MM.1S (cell line): ENCODE measurements around the gene POLL.

Experiments
- DNase-seq: peaks from one replicate; pipeline ENCODE4 v3.0.0-alpha.2; 2015
- H2AFZ ChIP-seq: fragments of 300-600 bp; sonication (generic); 2 replicates; pipeline ENCODE4 v1.6.0; 2016; ENCODE audit warnings: antibody characterized with exemption, low read length
- H3F3A ChIP-seq: fragments of 300-600 bp; sonication (generic); 2 replicates; pipeline ENCODE4 v1.6.1; 2016; ENCODE audit warnings: mild to moderate bottlenecking, antibody characterized with exemption, low read length, moderate library complexity, mixed read lengths; ENCODE audit not compliant: insufficient read depth
- H3K27ac ChIP-seq: fragments of 300-600 bp; sonication (generic); 2 replicates; pipeline ENCODE4 v1.5.1; 2016; ENCODE audit warnings: mild to moderate bottlenecking, low read length
- H3K27me3 ChIP-seq: fragments of 300-600 bp; sonication (generic); replicated peaks from 2 replicates; pipeline ENCODE4 v1.6.0; 2016; ENCODE audit warnings: low read length; ENCODE audit not compliant: insufficient read depth
- H3K36me3 ChIP-seq: fragments of 300-600 bp; sonication (generic); replicated peaks from 2 replicates; pipeline ENCODE4 v1.6.1; 2016; ENCODE audit warnings: mild to moderate bottlenecking, low read length, mixed read lengths; ENCODE audit not compliant: insufficient read depth
- H3K4me1 ChIP-seq: fragments of 300-600 bp; sonication (generic); 2 replicates; pipeline ENCODE4 v1.6.1; 2016; ENCODE audit warnings: low read length, mixed read lengths
- H3K4me2 ChIP-seq: fragments of 300-600 bp; sonication (generic); 2 replicates; pipeline ENCODE4 v1.6.0; 2016; ENCODE audit warnings: low read depth, low read length
- H3K4me3 ChIP-seq: fragments of 300-600 bp; sonication (generic); 2 replicates; pipeline ENCODE4 v1.5.1; 2016; ENCODE audit warnings: low read length, mixed read lengths
- H3K79me2 ChIP-seq: fragments of 300-600 bp; sonication (generic); 2 replicates; pipeline ENCODE4 v1.6.1; 2016; ENCODE audit warnings: mixed run types, low read length, mixed read lengths
- H3K9ac ChIP-seq: fragments of 300-600 bp; sonication (generic); 2 replicates; pipeline ENCODE4 v1.6.1; 2016; ENCODE audit warnings: low read length, mixed read lengths
- H3K9me2 ChIP-seq: fragments of 300-600 bp; sonication (generic); replicated peaks from 2 replicates; pipeline ENCODE4 v1.6.1; 2016; ENCODE audit warnings: mild to moderate bottlenecking, low read length, mixed read lengths; ENCODE audit not compliant: insufficient read depth
- H3K9me3 ChIP-seq: fragments of 300-600 bp; sonication (generic); replicated peaks from 2 replicates; pipeline ENCODE4 v1.6.1; 2016; ENCODE audit warnings: mild to moderate bottlenecking, low read length, mixed read lengths; ENCODE audit not compliant: insufficient read depth
- H4K20me1 ChIP-seq: fragments of 300-600 bp; sonication (generic); 2 replicates; pipeline ENCODE4 v1.6.1; 2016; ENCODE audit warnings: mild to moderate bottlenecking, low read length, moderate library complexity, mixed read lengths; ENCODE audit not compliant: insufficient read depth
- CTCF ChIP-seq: fragments of 300-600 bp; sonication (generic); IDR thresholded peaks from 2 replicates; pipeline ENCODE4 v1.5.1; 2016; ENCODE audit warnings: antibody characterized with exemption, low read length, mixed read lengths
- EZH2 ChIP-seq: fragments of 300-600 bp; sonication (generic); optimal IDR thresholded peaks from 2 replicates; pipeline ENCODE3; 2017; ENCODE audit warnings: low read depth, mild to moderate bottlenecking, antibody characterized with exemption, low read length, mixed read lengths
- EZH2phosphoT487 ChIP-seq: fragments of 300-600 bp; sonication (generic); IDR thresholded peaks from 2 replicates; pipeline ENCODE4 v1.6.1; 2018; ENCODE audit warnings: antibody characterized with exemption, low read length

The POLL gene

DNA sequence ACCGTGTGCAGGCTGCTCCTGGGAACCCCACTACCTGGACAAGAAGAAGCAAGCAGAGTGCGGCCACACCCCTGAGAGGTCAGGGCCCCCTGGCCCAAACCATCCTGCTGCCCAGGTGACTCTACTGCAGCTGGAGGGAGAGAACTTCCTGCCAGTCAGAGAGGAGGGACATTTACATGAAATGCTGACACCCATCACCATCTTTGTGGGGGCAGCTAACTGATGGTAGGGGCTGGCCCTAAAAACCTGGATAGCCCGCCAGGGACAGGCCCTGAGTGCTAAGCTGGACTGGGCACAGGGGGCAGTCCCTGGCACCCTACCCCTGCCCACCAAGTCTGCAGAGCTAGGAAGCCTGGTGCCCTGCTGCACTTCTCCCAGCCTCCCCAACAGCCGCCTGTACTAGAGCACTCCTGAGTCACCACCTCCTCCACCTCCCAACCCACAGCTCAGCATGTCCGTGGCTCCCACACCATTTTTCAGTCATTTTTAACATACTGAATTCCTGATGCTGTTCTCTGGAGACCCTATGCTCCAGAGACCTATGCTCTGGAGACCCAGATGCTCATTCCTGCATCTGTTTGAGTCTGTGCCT lies 27.6 kb upstream of the POLL start:
- Histone ChIP-seq H3K9me3 (no peaks in the 10 kb centered on the region), H3K36me3 (no peaks in the 10 kb centered on the region), H3K79me2 (no peaks in the 10 kb centered on the region), H3K27ac (no peak overlapping the region), H3F3A (no peaks in the 10 kb centered on the region), H3K4me1 (no peaks in the 10 kb centered on the region), H3K9ac (no peak overlapping the region), H2AFZ (no peak overlapping the region), H4K20me1 (no peaks in the 10 kb centered on the region), H3K4me3 (no peak overlapping the region), H3K4me2 (no peak overlapping the region), H3K9me2 (no peaks in the 10 kb centered on the region), H3K27me3 (no peaks in the 10 kb centered on the region)
- no peak for DNase-seq
- TF ChIP-seq CTCF: no peak
- no peak for TF ChIP-seq EZH2
- TF ChIP-seq EZH2phosphoT487: no peak

DNA sequence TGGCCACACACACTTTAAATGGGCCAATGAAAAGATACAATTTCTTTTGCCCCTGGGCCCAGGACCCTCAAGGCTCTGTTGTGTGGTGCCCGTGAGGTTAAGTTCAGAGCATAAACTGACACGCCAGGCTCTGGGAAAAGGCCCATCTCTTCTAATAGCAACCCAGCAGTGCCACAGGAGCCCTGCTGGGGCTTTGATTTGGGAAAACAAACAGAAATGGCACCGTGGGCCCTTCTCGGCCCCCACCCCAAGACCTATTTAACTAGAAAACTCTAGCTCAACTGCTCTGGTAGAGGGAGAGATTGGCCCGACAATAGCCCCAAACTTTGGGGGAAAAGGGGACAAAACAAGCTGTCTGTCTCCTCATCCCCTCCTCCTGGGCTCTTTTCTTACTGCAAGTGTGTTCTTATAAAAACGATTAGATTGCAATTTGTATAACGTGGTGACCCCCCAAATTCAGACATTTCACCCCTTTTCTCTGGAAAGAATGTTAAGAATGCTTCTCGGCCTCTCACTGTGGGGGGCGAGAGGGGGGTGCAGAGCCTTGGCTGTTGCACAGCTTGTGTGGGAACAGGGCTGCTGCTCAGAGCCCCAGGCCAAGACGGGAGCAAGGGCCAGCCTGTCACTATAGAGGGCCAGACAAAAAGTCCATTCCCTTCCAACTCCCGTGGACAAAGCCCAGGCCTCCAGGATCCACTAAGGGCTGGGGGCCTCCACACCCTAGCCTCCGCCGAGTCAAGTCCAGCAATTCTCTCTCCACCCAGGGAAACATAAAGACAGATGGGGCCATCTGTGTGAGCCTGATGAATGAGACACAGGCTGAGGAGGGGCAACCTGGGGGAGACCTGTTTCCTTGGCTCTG lies 26.8 kb upstream of the POLL start:
- Histone ChIP-seq H3K27ac (no peak overlapping the region), H3K79me2 (no peaks in the 10 kb centered on the region), H3K27me3 (no peaks in the 10 kb centered on the region), H2AFZ (no peak overlapping the region), H3K4me2 (no peak overlapping the region), H3K9ac (no peak overlapping the region), H4K20me1 (no peaks in the 10 kb centered on the region), H3K4me1 (no peaks in the 10 kb centered on the region), H3K9me3 (no peaks in the 10 kb centered on the region), H3K9me2 (no peaks in the 10 kb centered on the region), H3F3A (no peaks in the 10 kb centered on the region), H3K36me3 (no peaks in the 10 kb centered on the region), H3K4me3 (no peak overlapping the region)
- TF ChIP-seq EZH2 (no peak), EZH2phosphoT487 (no peak), CTCF (no peak)
- no peak for DNase-seq

GRCh38 chr10:101613646-101614045 lies 25.6 kb upstream of the POLL start:
- no peak for DNase-seq
- no peaks in the 10 kb centered on the region for H3K4me1 ChIP-seq
- no peaks in the 10 kb centered on the region for H3K27me3 ChIP-seq
- H4K20me1 ChIP-seq: no peaks in the 10 kb centered on the region
- no peak overlapping the region for H3K4me3 ChIP-seq
- no peaks in the 10 kb centered on the region for H3K9me3 ChIP-seq
- H2AFZ ChIP-seq: no peak overlapping the region
- H3K79me2 ChIP-seq: no peaks in the 10 kb centered on the region
- TF ChIP-seq EZH2phosphoT487: no peak
- TF ChIP-seq CTCF: no peak
- no peak for TF ChIP-seq EZH2
- no peaks in the 10 kb centered on the region for H3K9me2 ChIP-seq
- no peak overlapping the region for H3K4me2 ChIP-seq
- no peaks in the 10 kb centered on the region for H3F3A ChIP-seq
- no peak overlapping the region for H3K27ac ChIP-seq
- H3K36me3 ChIP-seq: no peaks in the 10 kb centered on the region
- no peak overlapping the region for H3K9ac ChIP-seq
